ENCODE results near the gene FOXO3. TPM values are rescaled to one million over a fixed set of nuclear protein-coding genes. Genes with fewer than 3 reads are reported as not detected.

Gene FOXO3
- total RNA-seq, 1 donor from 2014 or later = 13.7 TPM

- no peak overlapping the region for H3K4me3 Mint-ChIP-seq
These were observed 89.6 kb downstream of the FOXO3 start for GRCh38 chr6:108650325-108650724.

GRCh38 chr6:108650781-108651180 is 90.1 kb downstream of the FOXO3 start:
- TF ChIP-seq EZH2 (IDR thresholded peaks at IDR 0.05) (no peak), EZH2phosphoT487 (IDR thresholded peaks at IDR 0.05) (no peak)
- TF ChIP-seq, protein P1, sequence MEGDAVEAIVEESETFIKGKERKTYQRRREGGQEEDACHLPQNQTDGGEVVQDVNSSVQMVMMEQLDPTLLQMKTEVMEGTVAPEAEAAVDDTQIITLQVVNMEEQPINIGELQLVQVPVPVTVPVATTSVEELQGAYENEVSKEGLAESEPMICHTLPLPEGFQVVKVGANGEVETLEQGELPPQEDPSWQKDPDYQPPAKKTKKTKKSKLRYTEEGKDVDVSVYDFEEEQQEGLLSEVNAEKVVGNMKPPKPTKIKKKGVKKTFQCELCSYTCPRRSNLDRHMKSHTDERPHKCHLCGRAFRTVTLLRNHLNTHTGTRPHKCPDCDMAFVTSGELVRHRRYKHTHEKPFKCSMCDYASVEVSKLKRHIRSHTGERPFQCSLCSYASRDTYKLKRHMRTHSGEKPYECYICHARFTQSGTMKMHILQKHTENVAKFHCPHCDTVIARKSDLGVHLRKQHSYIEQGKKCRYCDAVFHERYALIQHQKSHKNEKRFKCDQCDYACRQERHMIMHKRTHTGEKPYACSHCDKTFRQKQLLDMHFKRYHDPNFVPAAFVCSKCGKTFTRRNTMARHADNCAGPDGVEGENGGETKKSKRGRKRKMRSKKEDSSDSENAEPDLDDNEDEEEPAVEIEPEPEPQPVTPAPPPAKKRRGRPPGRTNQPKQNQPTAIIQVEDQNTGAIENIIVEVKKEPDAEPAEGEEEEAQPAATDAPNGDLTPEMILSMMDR (IDR thresholded peaks at IDR 0.05) = no peak
- Histone ChIP-seq H2AFZ (replicated peaks) (no peak overlapping the region), H3K36me3 (no peaks in the 10 kb centered on the region), H3F3A (ENCODE audit: low read depth) (no peaks in the 10 kb centered on the region), H3K27ac (no peak overlapping the region), H3K9ac (no peak overlapping the region), H3K27me3 (no peaks in the 10 kb centered on the region), H3K9me3 (ENCODE audit: low read depth) (no peaks in the 10 kb centered on the region), H4K20me1 (ENCODE audit: low read depth) (peaks cover 22% of the 10 kb centered on the region), H3K4me3 (no peak overlapping the region), H3K4me2 (no peak overlapping the region), H3K79me2 (ENCODE audit: low read depth) (no peaks in the 10 kb centered on the region), H3K4me1 (peaks cover 9% of the 10 kb centered on the region)
- Mint-ChIP-seq H3K36me3 (no peaks in the 10 kb centered on the region), H3K27ac (no peak overlapping the region), H3K4me1 (peaks cover 15% of the 10 kb centered on the region), H3K4me3 (no peak overlapping the region), H3K27me3 (ENCODE audit: insufficient read depth, low read depth) (no peaks in the 10 kb centered on the region), H3K9me3 (no peaks in the 10 kb centered on the region)
- no peak for DNase-seq (ENCODE audit: low spot score)

More at GRCh38 chr6:108650325-108650724, 89.6 kb downstream of the FOXO3 start:
- Histone ChIP-seq H3F3A (ENCODE audit: low read depth) (no peaks in the 10 kb centered on the region), H3K27ac (no peak overlapping the region), H3K9ac (no peak overlapping the region), H3K27me3 (no peaks in the 10 kb centered on the region), H3K4me1 (peaks cover 4% of the 10 kb centered on the region), H3K4me3 (no peak overlapping the region), H3K9me3 (ENCODE audit: low read depth) (no peaks in the 10 kb centered on the region), H3K4me2 (no peak overlapping the region), H3K79me2 (ENCODE audit: low read depth) (no peaks in the 10 kb centered on the region), H2AFZ (replicated peaks) (no peak overlapping the region), H3K36me3 (no peaks in the 10 kb centered on the region), H4K20me1 (ENCODE audit: low read depth) (peaks cover 22% of the 10 kb centered on the region)
- Mint-ChIP-seq H3K36me3 (no peaks in the 10 kb centered on the region), H3K27ac (no peak overlapping the region), H3K9me3 (no peaks in the 10 kb centered on the region), H3K27me3 (ENCODE audit: insufficient read depth, low read depth) (no peaks in the 10 kb centered on the region), H3K4me1 (peaks cover 15% of the 10 kb centered on the region)
- no peak for TF ChIP-seq EZH2phosphoT487 (IDR thresholded peaks at IDR 0.05)
- TF ChIP-seq, protein P1 (IDR thresholded peaks at IDR 0.05) = no peak
- no peak for TF ChIP-seq EZH2 (IDR thresholded peaks at IDR 0.05)
- DNase-seq (ENCODE audit: low spot score) = no peak

GRCh38 chr6:108651340-108652227 is 90.9 kb downstream of the FOXO3 start:
- DNase-seq (ENCODE audit: low spot score) = no peak
- no peaks in the 10 kb centered on the region for H3K36me3 ChIP-seq
- Mint-ChIP-seq H3K4me1 (peaks cover 21% of the 10 kb centered on the region), H3K9me3 (no peaks in the 10 kb centered on the region), H3K4me3 (no peak overlapping the region), H3K36me3 (no peaks in the 10 kb centered on the region), H3K27me3 (ENCODE audit: insufficient read depth, low read depth) (peaks cover 2% of the 10 kb centered on the region), H3K27ac (no peak overlapping the region)
- no peak for TF ChIP-seq EZH2phosphoT487 (IDR thresholded peaks at IDR 0.05)
- TF ChIP-seq EZH2 (IDR thresholded peaks at IDR 0.05) = no peak
- TF ChIP-seq, protein P1 (IDR thresholded peaks at IDR 0.05) = no peak
- H4K20me1 ChIP-seq (ENCODE audit: low read depth) = peaks cover 28% of the 10 kb centered on the region
- H2AFZ ChIP-seq (replicated peaks) = no peak overlapping the region
- H3K27ac ChIP-seq = no peak overlapping the region
- no peaks in the 10 kb centered on the region for H3K27me3 ChIP-seq
- H3K4me2 ChIP-seq = no peak overlapping the region
- H3K4me3 ChIP-seq = no peak overlapping the region
- no peaks in the 10 kb centered on the region for H3F3A ChIP-seq (ENCODE audit: low read depth)
- H3K4me1 ChIP-seq = peaks cover 11% of the 10 kb centered on the region
- no peaks in the 10 kb centered on the region for H3K9me3 ChIP-seq (ENCODE audit: low read depth)
- no peak overlapping the region for H3K9ac ChIP-seq
- no peaks in the 10 kb centered on the region for H3K79me2 ChIP-seq (ENCODE audit: low read depth)

All from neural progenitor cell (in vitro differentiated cells).